MV-4-11 (cell line): ENCODE data around the gene PRPF18.
A peak's percentile ranks its signal among the peaks of the same experiment; 100 is the strongest.

Experiments used
- DNase-seq: peaks from one replicate; lab custom pipeline; 2025; lab: John Stamatoyannopoulos, UW

The PRPF18 gene

GRCh38 chr10:13637894-13638293 lies 51.1 kb downstream of the PRPF18 start:
- DNase-seq: no peak

GRCh38 chr10:13642293-13642692 lies 55.5 kb downstream of the PRPF18 start:
- DNase-seq: no peak

- DNase-seq: no peak
These were observed 56.3 kb downstream of the PRPF18 start for GRCh38 chr10:13643016-13643415.

- no peak for DNase-seq
These were observed 58.1 kb downstream of the PRPF18 start for GRCh38 chr10:13644866-13645265.

- DNase-seq: no peak
These were observed 61.7 kb downstream of the PRPF18 start for GRCh38 chr10:13648425-13648824.

- DNase-seq: no peak
These were observed 63.2 kb downstream of the PRPF18 start for GRCh38 chr10:13649844-13650520.

- no peak for DNase-seq
These were observed 64.2 kb downstream of the PRPF18 start for GRCh38 chr10:13650961-13651360.

- DNase-seq: no peak
These were observed 65.4 kb downstream of the PRPF18 start for GRCh38 chr10:13651969-13652720.

- DNase-seq: no peak
These were observed 66.1 kb downstream of the PRPF18 start for GRCh38 chr10:13652860-13653259.

GRCh38 chr10:13654118-13654830 lies 67.5 kb downstream of the PRPF18 start:
- no peak for DNase-seq

GRCh38 chr10:13654846-13655245 lies 68.1 kb downstream of the PRPF18 start:
- DNase-seq: no peak

- DNase-seq: no peak
These were observed 69.8 kb downstream of the PRPF18 start for GRCh38 chr10:13656337-13657100.

- no peak for DNase-seq
These were observed 70.4 kb downstream of the PRPF18 start for GRCh38 chr10:13657101-13657680.

- DNase-seq: no peak
These were observed 71.5 kb downstream of the PRPF18 start for GRCh38 chr10:13658264-13658663.

GRCh38 chr10:13658871-13659685 lies 72.3 kb downstream of the PRPF18 start:
- DNase-seq: no peak

GRCh38 chr10:13659887-13660550 lies 73.3 kb downstream of the PRPF18 start:
- peak; percentile 57 for DNase-seq

- no peak for DNase-seq
These were observed 73.8 kb downstream of the PRPF18 start for GRCh38 chr10:13660551-13660920.

- no peak for DNase-seq
These were observed 74.5 kb downstream of the PRPF18 start for GRCh38 chr10:13661256-13661655.

GRCh38 chr10:13665516-13666262 lies 78.9 kb downstream of the PRPF18 start:
- no peak for DNase-seq

GRCh38 chr10:13668126-13668525 lies 81.4 kb downstream of the PRPF18 start:
- DNase-seq: no peak
